Brain pericyte (primary cell): ENCODE results near the gene APBB1.

Source experiments
- DNase-seq: peaks from one replicate; pipeline ENCODE4 v3.0.0-alpha.2; 2012; ENCODE audit warnings: low read depth, low spot score

The APBB1 gene

DNA sequence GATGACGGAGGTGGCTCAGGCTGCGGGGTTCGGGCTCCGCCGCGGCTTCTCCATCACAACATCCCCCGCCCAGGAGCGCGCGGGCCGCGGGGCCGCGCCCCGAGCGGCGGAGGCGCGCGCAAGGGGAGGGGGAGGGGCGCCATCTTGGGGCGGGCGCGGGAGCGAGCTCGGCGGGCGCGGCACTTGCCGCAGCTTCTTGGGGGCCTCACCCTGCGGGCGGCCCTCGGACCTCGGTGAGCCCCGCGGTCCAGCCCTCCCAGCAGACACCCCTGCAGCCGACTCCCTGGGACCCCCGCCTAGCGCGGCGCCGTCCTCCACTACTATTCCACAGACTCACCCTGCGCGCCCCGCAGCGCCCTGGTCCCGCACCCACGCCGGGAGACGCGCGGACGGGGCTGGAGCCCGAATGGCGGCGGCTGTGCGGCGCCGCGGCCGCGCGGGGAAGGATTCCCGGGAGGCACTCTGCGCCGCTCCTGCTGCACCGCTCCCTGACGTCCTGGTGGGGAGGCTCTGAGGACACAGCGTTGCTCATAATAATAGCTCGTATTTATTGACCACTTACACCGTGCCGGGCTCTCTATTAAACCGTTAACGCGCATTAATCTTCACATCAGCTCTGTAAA is at the start of gene APBB1:
TSS of gene APBB1 (minus strand) at position 86 of the 623 bp plus-strand sequence. CDS start 7,747 bp downstream, outside the sequence.
- no peak for DNase-seq

DNA sequence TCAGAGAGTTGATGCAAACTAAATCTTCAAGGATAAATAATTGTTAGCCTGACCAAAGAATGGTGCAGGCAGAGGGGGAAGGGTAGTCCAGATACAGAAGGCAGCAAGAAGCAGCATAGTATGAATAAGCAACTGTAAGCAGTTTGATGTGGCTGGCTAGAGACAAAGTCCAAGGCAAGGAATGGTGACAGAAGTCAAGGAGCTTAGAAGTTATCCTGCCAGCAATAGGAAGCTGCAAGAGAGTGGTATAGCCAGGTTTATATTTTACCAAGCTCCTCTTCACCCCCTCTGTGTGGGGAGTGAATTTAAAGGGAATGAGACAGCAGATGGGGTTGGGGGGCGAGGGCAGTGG is 40.2 kb upstream of the APBB1 start:
- DNase-seq, result no peak

GRCh38 chr11:6458352-6459098 is 39.6 kb upstream of the APBB1 start:
- DNase-seq, result no peak

- DNase-seq, result no peak
Measured at GRCh38 chr11:6457581-6458320, 38.9 kb upstream of the APBB1 start.

GRCh38 chr11:6456361-6457073 is 37.6 kb upstream of the APBB1 start:
- no peak for DNase-seq

GRCh38 chr11:6455070-6455469 is 36.2 kb upstream of the APBB1 start:
- no peak for DNase-seq

DNA sequence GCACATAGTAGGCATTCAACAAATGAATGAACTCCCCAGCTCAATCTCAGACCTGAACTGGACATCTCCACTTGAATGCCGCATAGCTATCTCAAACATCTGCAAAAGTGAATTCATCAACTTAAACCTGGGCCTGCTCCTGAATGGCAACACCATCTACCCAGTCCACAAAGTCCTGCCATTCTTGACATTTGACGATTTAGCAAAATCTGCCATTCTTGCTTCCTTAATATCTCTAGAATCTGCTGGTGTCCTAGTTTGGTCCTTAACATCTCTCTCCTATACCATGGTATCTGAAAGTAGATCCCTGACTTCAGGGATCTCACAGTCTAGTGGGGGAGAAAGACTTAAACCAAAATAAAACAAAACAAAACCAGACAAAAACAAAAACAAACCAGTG is 34.3 kb upstream of the APBB1 start:
- DNase-seq, result no peak

- no peak for DNase-seq
Measured at GRCh38 chr11:6452219-6452618, 33.3 kb upstream of the APBB1 start.

- DNase-seq, result no peak
Measured at GRCh38 chr11:6448574-6448973, 29.7 kb upstream of the APBB1 start.

DNA sequence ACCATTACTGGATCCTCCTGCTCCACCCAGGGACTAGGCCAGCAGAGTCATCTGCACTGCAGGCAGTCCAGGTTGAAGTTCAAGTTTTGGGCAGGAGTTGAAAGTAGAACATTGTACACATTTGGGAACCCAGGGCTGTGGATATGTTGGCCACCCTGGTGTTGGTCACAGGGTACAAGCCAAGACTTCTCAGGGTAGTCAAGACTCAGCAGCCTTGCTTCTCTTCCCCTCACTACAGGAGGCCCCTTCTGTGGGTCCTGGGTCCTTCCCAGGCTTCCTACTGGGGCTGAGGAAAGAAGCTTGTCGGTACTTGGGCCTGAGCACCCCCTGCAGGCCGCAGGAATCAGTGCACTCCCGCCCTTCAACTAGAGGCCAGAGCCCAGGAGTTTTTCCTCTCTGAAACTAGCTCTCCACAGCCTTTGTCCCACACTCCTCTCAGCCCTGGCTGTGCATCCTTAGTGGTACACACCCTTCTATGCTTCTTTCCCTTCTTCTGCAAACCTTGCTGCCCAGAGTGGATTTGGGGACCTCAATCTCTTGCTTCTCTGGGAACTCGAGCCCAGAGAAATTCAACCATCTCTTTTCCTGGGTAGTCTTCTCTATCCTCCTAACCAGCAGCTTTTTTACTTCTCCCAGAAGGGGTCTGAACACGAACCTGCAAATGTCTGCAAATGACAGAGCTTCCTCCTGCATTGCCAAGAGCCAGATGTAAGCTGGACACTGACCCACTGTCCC is 24.5 kb upstream of the APBB1 start:
- no peak for DNase-seq

DNA sequence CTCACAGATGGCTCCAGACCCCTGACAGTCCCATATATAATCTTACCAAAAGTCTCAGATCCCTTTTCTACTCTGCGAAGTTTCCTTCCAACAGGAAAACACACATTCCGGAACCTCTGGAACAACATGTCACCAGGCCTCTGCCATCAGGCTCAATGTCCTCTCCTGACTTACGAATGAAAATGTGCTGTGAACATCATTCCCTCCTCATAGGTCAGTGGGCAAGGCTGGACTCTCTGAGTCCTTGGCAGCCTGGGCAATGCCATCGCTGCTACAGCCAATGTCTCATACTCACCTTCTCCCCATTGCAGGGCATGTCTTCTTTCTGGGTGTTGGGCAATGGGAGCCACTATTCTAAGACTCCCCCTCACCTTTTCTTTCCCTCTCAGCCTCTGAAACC is 23.5 kb upstream of the APBB1 start:
- DNase-seq, result no peak

GRCh38 chr11:6440906-6441358 is 22.0 kb upstream of the APBB1 start, which contains the start of gene HPX:
Gene HPX, minus strand, starts transcription at chr11:6440987. Its CDS starts 24 bp downstream, at chr11:6440963.
- DNase-seq, result no peak

DNA sequence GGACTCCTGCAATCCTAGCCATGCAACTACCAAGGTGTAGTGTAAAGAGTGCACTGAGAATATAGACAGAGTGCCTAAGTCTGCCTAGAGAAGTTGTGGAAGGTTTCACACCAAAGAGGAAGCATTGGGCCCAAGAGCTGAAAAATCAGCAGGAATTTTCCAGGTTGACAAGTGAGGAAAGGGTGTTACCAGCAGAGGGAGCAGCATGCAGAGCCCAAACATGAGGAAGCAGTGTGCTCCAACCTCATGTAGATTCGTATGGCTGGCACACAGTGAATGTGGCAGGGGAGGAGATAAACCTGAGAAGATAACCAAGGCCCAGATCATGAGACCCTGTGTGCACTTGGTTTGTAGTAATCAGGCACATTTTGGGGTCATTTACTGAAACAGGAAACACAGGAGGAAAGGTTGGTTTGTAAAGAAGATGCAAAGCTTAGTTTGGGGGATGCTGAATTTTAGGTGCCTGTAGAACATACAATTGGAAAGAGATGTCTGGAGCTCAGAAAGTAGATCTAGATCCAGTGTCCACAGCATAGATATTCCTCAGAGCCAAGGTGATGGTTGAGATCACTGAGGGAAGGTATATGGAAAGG is 20.2 kb upstream of the APBB1 start:
- DNase-seq, result no peak

DNA sequence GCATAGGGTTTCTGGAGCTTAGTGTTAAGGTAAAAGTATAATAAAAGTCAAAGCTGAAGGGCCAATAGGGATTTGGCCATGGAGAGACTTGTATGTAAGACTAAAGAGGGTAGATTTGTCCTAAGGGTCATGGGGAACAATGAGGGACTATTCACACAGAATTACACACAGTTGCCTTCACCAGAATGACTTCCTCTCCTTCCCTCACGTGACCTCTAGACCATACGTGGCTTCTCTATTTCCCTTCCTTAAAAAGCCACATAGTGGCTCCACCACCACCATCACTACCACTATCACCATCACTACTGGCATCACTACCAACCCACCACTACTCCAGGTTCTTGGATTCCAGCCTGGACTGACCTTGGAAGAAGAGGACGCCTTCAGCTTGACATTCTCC is 19.1 kb upstream of the APBB1 start:
- DNase-seq, result no peak

DNA sequence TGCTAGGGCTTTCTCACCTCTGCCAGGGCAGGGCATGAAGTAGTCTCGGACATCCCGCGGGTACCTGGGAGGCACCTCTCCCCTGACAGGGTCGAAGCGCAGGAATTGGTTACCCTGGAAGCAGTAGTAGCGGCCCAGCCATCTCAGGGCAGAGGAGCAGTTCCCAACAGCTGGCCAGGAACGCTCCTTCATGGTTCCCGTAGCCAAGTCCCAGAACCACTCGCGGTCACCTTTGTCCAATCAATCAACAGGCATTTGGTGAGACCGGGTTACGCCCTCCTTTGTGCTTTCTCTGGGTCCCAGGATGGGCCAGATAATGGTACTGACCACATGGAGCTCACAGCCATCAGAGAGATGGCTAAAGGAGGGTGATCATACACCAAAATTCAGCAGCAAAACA is 18.5 kb upstream of the APBB1 start:
- no peak for DNase-seq

- DNase-seq, result no peak
Measured at GRCh38 chr11:6433998-6434660, 15.2 kb upstream of the APBB1 start.

GRCh38 chr11:6431861-6432260 is 13.0 kb upstream of the APBB1 start:
- no peak for DNase-seq

GRCh38 chr11:6427516-6427915 is 8.6 kb upstream of the APBB1 start:
- no peak for DNase-seq

- no peak for DNase-seq
Measured at GRCh38 chr11:6420677-6421076, 1.8 kb upstream of the APBB1 start.

GRCh38 chr11:6418557-6419008 is 311 bp downstream of the APBB1 start:
- no peak for DNase-seq
